GM21447 (cell line): ENCODE results near the gene EIF2S3B.

Source experiments
- ATAC-seq: cut with Tn5 transposase; IDR thresholded peaks from one replicate; pipeline ENCODE4 v1.9.1; 2021; ENCODE audit not compliant: unreplicated experiment

The EIF2S3B gene

DNA sequence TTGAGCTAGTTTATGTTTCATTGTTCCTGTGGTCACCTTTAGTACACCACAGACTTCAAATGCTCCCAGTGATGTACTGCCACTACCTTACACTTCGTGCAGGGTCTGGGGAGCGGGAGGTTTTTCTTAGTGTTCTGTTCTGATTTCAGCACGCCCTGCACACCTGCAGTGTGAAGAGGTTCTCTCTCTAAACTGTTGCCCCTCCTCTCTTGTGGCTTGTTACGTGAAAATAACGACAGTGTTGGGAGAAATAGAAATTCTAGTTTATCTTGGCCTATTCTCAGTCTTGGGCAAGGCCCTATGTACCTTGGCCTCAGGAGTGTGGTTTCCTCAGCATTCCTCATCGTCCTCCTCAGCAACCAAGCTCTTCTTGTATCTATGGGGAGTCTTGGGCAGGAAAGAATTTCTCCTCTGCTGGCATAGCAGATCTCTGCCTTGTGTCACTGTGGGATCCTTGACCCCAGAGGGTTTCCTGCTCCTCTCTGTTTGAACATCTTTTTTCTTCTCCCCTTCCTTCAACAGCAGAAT, 48.6 kb downstream of the EIF2S3B start:
- no peak for ATAC-seq

DNA sequence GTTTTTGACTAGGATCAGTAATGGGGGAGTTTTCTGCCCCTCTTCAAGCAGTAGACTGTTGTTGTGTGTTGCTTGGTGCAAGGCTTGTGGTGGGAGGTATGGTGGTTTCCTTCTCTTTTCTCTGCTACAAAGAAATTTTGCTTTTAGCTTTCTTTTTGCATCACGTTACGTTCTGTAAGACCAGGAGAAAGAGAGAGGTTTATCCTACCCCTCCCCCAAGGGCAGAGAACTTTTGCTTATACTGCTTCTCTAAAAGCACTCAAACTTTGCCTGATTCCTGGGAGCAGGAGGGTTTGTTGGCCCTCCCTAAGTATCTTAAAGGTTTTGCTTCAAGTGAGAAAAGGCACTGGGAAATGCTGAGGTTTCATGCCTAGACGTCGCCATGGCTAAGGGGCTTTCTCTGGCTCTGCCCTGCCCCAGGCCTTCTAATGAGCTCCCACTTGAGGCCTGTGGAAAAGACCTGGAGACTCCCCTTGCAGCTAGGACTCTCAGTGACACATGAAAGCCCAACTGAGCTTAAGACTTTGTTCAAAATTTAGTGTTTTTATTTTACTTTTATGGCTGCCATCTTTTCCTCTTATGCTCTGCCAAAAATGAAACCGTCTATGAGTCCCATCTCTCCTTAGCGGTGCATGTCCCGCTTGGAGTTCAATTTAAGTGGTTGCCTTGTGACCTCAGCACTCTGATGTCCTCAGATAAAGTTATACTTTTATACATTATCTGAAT, 49.2 kb downstream of the EIF2S3B start:
- ATAC-seq: no peak

DNA sequence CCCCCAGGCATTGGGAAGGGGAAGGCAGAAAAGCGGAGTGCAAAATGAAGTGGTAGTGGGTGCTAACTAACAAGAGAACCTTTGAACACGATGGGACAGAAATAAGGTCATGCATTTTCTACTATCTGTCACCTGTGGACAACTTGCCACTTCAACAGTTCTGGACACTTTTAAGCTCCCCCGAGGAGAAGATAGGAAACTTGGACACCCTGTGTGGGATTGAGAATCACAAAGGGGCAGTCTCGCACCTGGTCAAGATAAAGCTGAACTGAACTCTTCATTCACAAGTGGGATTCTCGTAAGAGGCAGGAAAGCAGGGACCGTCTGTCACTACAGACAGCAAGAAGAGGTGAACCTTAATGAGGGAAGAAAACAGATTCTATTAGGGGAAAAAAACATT, 51.6 kb downstream of the EIF2S3B start:
- no peak for ATAC-seq

DNA sequence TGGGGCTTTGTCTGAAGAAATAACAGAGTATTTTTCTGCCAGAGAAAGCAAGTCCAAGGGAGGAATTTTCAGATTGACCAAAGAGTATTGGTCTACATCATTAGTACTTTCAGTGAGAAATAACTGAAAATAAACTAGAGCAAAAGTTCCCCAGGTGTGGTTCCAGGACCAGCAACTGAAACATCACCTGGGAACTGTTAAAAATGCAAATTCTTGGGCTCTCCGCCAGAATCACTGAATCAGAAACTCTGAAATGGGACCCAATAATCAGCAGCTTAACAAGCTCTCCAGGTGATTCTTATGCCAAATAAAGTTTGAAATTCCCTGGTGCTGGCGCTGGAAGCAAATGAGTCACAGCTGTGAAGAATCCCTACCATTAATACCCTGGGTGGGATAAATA, 52.1 kb downstream of the EIF2S3B start:
- peak; percentile 70 for ATAC-seq
